22Rv1 (cell line): ENCODE measurements around the gene KY.

ENCODE experiments used
- ZFX ChIP-seq: fragments of 450-650 bp; IDR thresholded peaks from 2 replicates; pipeline ENCODE4 v1.6.1; 2017; ENCODE audit warnings: antibody characterized with exemption, borderline replicate concordance
- TF ChIP-seq, protein P1 (sequence below): fragments of 450-650 bp; IDR thresholded peaks from 2 replicates; pipeline ENCODE4 v1.5.1; 2017; ENCODE audit warnings: mild to moderate bottlenecking

DNA sequence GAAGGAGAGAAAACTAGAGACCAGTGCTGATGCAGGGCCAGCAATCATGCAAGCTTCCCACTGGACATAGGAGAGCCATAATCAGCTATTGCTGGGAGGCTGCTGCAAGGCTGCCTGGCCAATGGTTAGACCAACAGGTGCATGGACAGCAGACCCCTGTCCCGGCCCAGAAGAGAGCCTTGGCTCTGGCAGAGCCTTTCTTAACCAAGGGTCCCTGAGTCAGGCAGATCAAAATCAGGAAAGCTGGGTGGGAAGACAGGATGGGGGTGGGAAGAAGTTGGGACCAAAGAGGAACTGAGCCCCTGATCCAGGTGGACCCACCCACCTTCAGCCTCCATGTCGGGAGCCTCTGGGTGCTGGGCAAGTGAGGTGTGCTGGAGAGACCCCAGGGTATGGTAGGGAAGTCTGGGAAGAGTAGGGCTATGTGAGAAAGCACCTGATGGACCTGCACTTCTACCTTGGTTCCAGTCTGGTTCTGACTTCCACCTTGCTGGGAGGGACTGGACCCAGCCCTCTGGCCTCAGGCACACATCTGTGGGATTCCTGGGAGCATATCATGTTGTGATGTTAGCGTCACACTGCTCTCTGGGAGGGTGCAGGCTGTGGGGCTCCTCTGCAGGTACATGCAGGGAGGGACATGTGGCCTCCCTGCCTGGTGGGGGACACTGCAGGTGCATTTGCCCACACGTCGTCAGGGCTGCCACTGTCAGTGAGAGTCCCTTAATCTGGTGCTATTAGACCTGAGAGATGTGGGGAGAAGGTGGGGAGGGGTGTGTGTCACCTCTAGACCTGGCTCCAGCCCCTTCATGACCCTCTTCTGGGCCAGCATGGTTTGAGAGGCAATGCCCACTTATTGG is 24.7 kb downstream of the KY start:
- TF ChIP-seq, protein P1, sequence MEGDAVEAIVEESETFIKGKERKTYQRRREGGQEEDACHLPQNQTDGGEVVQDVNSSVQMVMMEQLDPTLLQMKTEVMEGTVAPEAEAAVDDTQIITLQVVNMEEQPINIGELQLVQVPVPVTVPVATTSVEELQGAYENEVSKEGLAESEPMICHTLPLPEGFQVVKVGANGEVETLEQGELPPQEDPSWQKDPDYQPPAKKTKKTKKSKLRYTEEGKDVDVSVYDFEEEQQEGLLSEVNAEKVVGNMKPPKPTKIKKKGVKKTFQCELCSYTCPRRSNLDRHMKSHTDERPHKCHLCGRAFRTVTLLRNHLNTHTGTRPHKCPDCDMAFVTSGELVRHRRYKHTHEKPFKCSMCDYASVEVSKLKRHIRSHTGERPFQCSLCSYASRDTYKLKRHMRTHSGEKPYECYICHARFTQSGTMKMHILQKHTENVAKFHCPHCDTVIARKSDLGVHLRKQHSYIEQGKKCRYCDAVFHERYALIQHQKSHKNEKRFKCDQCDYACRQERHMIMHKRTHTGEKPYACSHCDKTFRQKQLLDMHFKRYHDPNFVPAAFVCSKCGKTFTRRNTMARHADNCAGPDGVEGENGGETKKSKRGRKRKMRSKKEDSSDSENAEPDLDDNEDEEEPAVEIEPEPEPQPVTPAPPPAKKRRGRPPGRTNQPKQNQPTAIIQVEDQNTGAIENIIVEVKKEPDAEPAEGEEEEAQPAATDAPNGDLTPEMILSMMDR, result no peak
- TF ChIP-seq ZFX, result no peak
